ENCODE measurements around the gene PTPN23. TPM values are rescaled to one million over a fixed set of nuclear protein-coding genes. Genes with fewer than 3 reads are reported as not detected.
"Not testable (repeated sequence)": the region's sequence is repeated elsewhere in the genome, so short reads cannot be mapped to it uniquely, and the experiment has no call there.

Gene PTPN23
- 19.0 and 19.6 TPM in 2 replicates for total RNA-seq
- polyA plus RNA-seq (2012), result 41.7 TPM

GRCh38 chr3:47380601-47381316 is at the start of gene PTPN23:
Gene PTPN23, plus strand, starts transcription at chr3:47381021. Its CDS starts 76 bp downstream, at chr3:47381097.
- peak; percentile 100 for DNase-seq (ENCODE audit: low read depth)

- no peak for DNase-seq (ENCODE audit: low read depth)
Measured at GRCh38 chr3:47333907-47334306, 46.9 kb upstream of the PTPN23 start.

GRCh38 chr3:47337656-47338055 is 43.2 kb upstream of the PTPN23 start:
- DNase-seq (ENCODE audit: low read depth), result peak; percentile 62

GRCh38 chr3:47339951-47340350 is 40.9 kb upstream of the PTPN23 start:
- DNase-seq (ENCODE audit: low read depth), result peak; percentile 83

- no peak for DNase-seq (ENCODE audit: low read depth)
Measured at GRCh38 chr3:47340866-47341265, 40.0 kb upstream of the PTPN23 start.

GRCh38 chr3:47342151-47342550 is 38.7 kb upstream of the PTPN23 start:
- peak; percentile 78 for DNase-seq (ENCODE audit: low read depth)

GRCh38 chr3:47342812-47343211 is 38.0 kb upstream of the PTPN23 start:
- DNase-seq (ENCODE audit: low read depth), result no peak

- no peak for DNase-seq (ENCODE audit: low read depth)
Measured at GRCh38 chr3:47343471-47343971, 37.3 kb upstream of the PTPN23 start.

GRCh38 chr3:47344971-47345370 is 35.9 kb upstream of the PTPN23 start:
- no peak for DNase-seq (ENCODE audit: low read depth)

GRCh38 chr3:47347217-47347801 is 33.5 kb upstream of the PTPN23 start:
- peak; percentile 82 for DNase-seq (ENCODE audit: low read depth)

- no peak for DNase-seq (ENCODE audit: low read depth)
Measured at GRCh38 chr3:47348411-47349154, 32.2 kb upstream of the PTPN23 start.

- no peak for DNase-seq (ENCODE audit: low read depth)
Measured at GRCh38 chr3:47355010-47355409, 25.8 kb upstream of the PTPN23 start.

GRCh38 chr3:47356201-47356600 is 24.6 kb upstream of the PTPN23 start:
- no peak for DNase-seq (ENCODE audit: low read depth)

GRCh38 chr3:47359323-47359722 is 21.5 kb upstream of the PTPN23 start:
- no peak for DNase-seq (ENCODE audit: low read depth)

- DNase-seq (ENCODE audit: low read depth), result not testable (repeated sequence)
Measured at GRCh38 chr3:47360110-47360517, 20.7 kb upstream of the PTPN23 start.

GRCh38 chr3:47362701-47363100 is 18.1 kb upstream of the PTPN23 start:
- no peak for DNase-seq (ENCODE audit: low read depth)

- DNase-seq (ENCODE audit: low read depth), result peak; percentile 72
Measured at GRCh38 chr3:47365213-47366153, 15.3 kb upstream of the PTPN23 start.

- DNase-seq (ENCODE audit: low read depth), result no peak
Measured at GRCh38 chr3:47366833-47367232, 14.0 kb upstream of the PTPN23 start.

- no peak for DNase-seq (ENCODE audit: low read depth)
Measured at GRCh38 chr3:47367631-47368030, 13.2 kb upstream of the PTPN23 start.

GRCh38 chr3:47370020-47370419 is 10.8 kb upstream of the PTPN23 start:
- not testable (repeated sequence) for DNase-seq (ENCODE audit: low read depth)

Data from myocyte (in vitro differentiated cells).